ENCODE measurements around the gene FGFRL1. TPM values are rescaled to one million over a fixed set of nuclear protein-coding genes. Genes with fewer than 3 reads are reported as not detected.

FGFRL1 gene
- total RNA-seq, 1 experiment from 2014 or later = 62.9 TPM

DNA sequence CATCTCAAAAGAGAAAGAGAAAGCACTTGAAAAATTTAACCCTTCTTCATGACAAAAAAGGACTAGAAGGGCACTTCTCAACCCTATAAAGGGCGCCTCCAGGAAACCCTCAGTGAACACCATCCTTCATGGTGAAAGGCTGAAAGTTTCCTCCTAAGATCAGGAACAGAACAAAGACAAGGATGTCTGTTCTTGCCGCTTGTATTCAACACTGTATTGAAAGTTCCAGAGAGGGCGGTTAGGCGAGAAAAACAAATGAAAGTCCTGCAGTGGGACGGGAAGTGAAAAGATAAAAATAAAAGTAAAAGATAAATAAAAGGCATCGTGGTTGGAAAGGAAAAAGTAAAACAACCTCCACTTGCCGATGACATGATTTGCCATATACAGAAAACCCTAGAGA, 51.0 kb downstream of the FGFRL1 start:
- DNase-seq (ENCODE audit: low read depth) = no peak

- DNase-seq (ENCODE audit: low read depth) = no peak
Measured at GRCh38 chr4:1065732-1066131, 54.3 kb downstream of the FGFRL1 start.

GRCh38 chr4:1069394-1069793, 58.0 kb downstream of the FGFRL1 start:
- DNase-seq (ENCODE audit: low read depth) = no peak

GRCh38 chr4:1072830-1073446, 61.5 kb downstream of the FGFRL1 start:
- peak; percentile 72 for DNase-seq (ENCODE audit: low read depth)

- DNase-seq (ENCODE audit: low read depth) = no peak
Measured at GRCh38 chr4:1074077-1074476, 62.7 kb downstream of the FGFRL1 start.

DNA sequence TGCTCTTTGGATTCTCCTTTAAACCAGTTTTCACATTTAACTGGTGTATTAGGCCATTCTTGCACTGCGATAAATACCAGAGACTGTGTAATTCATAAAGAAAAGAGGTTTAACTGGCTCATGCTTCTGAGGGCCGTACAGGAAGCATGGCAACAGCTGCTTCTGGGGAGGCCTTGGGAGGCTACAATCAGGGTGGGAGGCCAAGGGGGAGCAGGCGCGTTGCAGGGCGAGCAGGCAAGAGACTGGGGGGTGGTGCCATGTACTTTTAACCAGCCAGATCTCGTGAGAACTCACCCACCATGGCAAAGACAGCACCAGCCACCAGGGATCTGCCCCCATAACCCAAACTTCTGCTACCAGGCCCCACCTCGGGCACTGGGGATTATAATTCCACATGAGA, 63.8 kb downstream of the FGFRL1 start:
- DNase-seq (ENCODE audit: low read depth) = no peak

DNA sequence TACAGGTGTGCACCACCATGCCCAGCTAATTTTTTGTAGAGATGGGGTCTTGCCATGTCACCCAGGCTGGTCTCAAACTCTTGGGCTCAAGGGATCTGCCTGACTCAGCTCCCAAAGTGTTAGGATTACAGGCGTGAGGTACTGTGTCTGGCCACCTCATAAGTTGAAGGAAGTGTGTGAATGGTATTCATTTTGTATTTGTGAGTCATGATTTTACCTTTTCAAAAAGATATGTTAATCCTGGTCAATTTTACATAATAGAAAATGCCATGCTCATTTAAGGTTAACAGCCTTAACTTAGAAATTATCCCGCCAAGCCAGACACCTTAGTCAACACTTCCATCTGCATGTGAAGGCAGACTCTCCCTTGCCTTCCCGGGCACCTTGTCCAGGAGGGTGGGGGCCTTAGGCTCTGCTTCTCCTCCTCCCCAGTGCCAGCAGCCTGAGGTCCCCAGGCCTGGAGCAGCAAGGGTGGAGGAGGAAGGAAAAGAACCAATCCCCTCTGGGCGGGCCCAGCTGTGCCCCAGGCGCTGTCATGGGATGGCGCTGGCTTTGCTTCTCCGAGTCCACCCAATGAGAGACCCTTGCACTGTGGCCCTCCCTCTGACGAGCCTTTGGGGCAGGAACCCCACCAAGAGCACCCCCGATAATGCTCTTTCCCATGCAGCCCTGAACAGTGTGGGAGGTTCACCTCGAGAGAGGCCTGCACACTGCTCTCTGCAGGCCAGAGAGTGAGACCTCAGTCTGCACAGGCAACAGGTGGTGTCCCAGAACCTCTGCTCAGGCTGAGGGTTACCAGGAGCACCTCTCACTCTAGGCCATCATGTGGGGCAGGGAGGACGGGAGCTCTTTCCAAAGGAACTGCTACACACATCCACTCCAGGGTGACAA, 64.6 kb downstream of the FGFRL1 start:
- DNase-seq (ENCODE audit: low read depth) = no peak

Other genes with a start within 250 kb of the FGFRL1 start
- gene CPLX1, start 185.5 kb upstream of the FGFRL1 start, total RNA-seq (2014; rRNA removed; shearing (Covaris generic)) = not detected in 2 replicates
- gene GAK, start 79.3 kb upstream of the FGFRL1 start, total RNA-seq (2014; rRNA removed; shearing (Covaris generic)) = 101 and 121 TPM in 2 replicates
- 23.1 and 25.7 TPM in 2 replicates for gene TMEM175, start 79.2 kb upstream of the FGFRL1 start, total RNA-seq (2014; rRNA removed; shearing (Covaris generic))
- gene DGKQ, start 38.1 kb upstream of the FGFRL1 start, total RNA-seq (2014; rRNA removed; shearing (Covaris generic)) = 7.1 and 11.5 TPM in 2 replicates
- gene IDUA, start 24.6 kb upstream of the FGFRL1 start, total RNA-seq (2014; rRNA removed; shearing (Covaris generic)) = 8.2 and 10.1 TPM in 2 replicates
- gene SLC26A1, start 18.2 kb upstream of the FGFRL1 start, total RNA-seq (2014; rRNA removed; shearing (Covaris generic)) = 0.13 and 0.27 TPM in 2 replicates
- not detected in 2 replicates for gene RNF212, start 101.9 kb downstream of the FGFRL1 start, total RNA-seq (2014; rRNA removed; shearing (Covaris generic))
- gene SPON2, start 161.0 kb downstream of the FGFRL1 start, total RNA-seq (2014; rRNA removed; shearing (Covaris generic)) = 0.20 TPM in 1 of 2 replicates, not detected in the other
- 205 and 256 TPM in 2 replicates for gene CTBP1, start 237.5 kb downstream of the FGFRL1 start, total RNA-seq (2014; rRNA removed; shearing (Covaris generic))

Measured in HT1080 (cell line).